Type B pancreatic cell (in vitro differentiated cells): ENCODE results near the gene IL10RA. TPM values are rescaled to one million over a fixed set of nuclear protein-coding genes. Genes with fewer than 3 reads are reported as not detected.

Source experiments
- DNase-seq: peaks from one replicate; pipeline ENCODE4 v3.0.0; 2021; ENCODE audit warnings: mixed read lengths; ENCODE audit not compliant: unreplicated experiment; ENCODE audit errors: extremely low spot score
- H3K27ac Mint-ChIP-seq: 2 replicates; pipeline ENCODE4 v1.8.0; 2021; ENCODE audit warnings: mild to moderate bottlenecking, mixed read lengths
- H3K27me3 Mint-ChIP-seq: 2 replicates; pipeline ENCODE4 v1.8.0; 2021; ENCODE audit warnings: mixed read lengths
- H3K36me3 Mint-ChIP-seq: 2 replicates; pipeline ENCODE4 v1.8.0; 2021; ENCODE audit warnings: mixed read lengths
- H3K4me1 Mint-ChIP-seq: one replicate; pipeline ENCODE4 v1.8.0; 2021; ENCODE audit warnings: mixed read lengths; ENCODE audit not compliant: unreplicated experiment
- H3K4me3 Mint-ChIP-seq: 2 replicates; pipeline ENCODE4 v1.8.0; 2021; ENCODE audit warnings: mild to moderate bottlenecking, mixed read lengths
- H3K9me3 Mint-ChIP-seq: 2 replicates; pipeline ENCODE4 v1.8.0; 2021; ENCODE audit warnings: mixed read lengths
- CTCF ChIP-seq: fragments of 200-600 bp; sonication (generic); conservative IDR thresholded peaks from 2 replicates; pipeline ENCODE4 v1.5.0; 2021; ENCODE audit warnings: antibody characterized with exemption, mild to moderate bottlenecking
- long read RNA-seq: library from polyadenylated mRNA; unstranded; transcript quantifications from one replicate; pipeline ENCODE4 v2.0.0, GENCODE V29; 2020
- total RNA-seq: library from RNA; stranded (reverse); gene quantifications from 2 replicates; pipeline ENCODE4 v1.2.1, GENCODE V29; 2021; ENCODE audit warnings: low replicate concordance

The IL10RA gene
- 0.48 and 0.62 TPM in 2 replicates for total RNA-seq
- long read RNA-seq, partial matches to known transcripts, result 0 of 2 reads
- long read RNA-seq, other reads (novel, unspliced or antisense), result 1 of 2 reads

- H3K4me1 Mint-ChIP-seq, result peaks cover 12% of the 10 kb centered on the region
- no peaks in the 10 kb centered on the region for H3K36me3 Mint-ChIP-seq
- DNase-seq, result peak; percentile 77
- peaks cover 75% of the 10 kb centered on the region for H3K27me3 Mint-ChIP-seq
- peak within 1 kb of the TSS; percentile 84 for H3K4me3 Mint-ChIP-seq
- no peaks in the 10 kb centered on the region for H3K9me3 Mint-ChIP-seq
- TF ChIP-seq CTCF, result no peak
- peak within 1 kb of the TSS; percentile 64 for H3K27ac Mint-ChIP-seq
Observed at GRCh38 chr11:117985953-117986887, at the start of gene IL10RA. Gene IL10RA, plus strand, starts transcription at chr11:117986394. Its CDS starts 74 bp downstream, at chr11:117986468.

DNA sequence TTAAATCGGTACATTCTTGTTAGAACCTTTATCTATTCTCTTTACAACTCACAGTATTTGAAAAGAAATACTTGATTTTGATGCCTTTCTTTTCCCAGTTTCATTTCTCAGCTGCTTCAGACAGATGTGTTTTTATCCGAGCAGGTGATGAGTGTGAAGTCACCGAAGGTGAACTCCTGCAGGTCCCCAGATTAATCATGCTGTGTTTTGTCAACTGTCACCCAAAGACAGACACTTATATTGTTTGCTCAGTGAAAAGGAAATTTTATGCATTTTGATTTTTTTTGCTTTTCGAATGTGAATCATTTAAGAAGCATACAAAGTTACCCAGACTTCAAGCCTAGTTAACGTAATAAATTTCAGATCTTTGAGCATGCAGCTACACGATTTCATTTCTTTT is 49.2 kb upstream of the IL10RA start:
- Mint-ChIP-seq H3K27ac (no peak overlapping the region), H3K4me1 (peaks cover 18% of the 10 kb centered on the region), H3K9me3 (no peaks in the 10 kb centered on the region), H3K4me3 (no peak overlapping the region), H3K36me3 (no peaks in the 10 kb centered on the region), H3K27me3 (no peaks in the 10 kb centered on the region)
- DNase-seq, result no peak
- no peak for TF ChIP-seq CTCF

DNA sequence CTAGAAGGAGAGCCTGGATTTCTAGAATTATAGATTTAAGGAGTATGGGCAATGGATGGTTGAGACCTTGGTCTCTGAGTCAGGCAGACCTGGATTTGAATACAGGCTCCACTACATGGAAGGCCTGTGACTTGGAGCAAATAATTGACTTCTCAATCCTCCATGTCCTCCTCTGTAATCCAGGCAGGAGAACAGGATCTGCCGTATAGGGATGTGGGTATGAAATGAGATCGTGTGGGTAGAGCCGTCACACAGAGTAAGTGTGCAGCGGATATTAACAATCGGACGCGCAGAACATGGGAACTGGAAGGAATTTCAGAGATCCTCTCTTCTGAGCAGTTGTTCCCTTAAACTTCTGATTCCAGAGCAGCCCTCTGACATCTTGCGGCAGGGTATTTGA is 45.5 kb upstream of the IL10RA start:
- Mint-ChIP-seq H3K4me3 (no peak overlapping the region), H3K9me3 (no peaks in the 10 kb centered on the region), H3K27me3 (no peaks in the 10 kb centered on the region), H3K27ac (no peak overlapping the region), H3K4me1 (no peaks in the 10 kb centered on the region), H3K36me3 (peaks cover 4% of the 10 kb centered on the region)
- no peak for TF ChIP-seq CTCF
- DNase-seq, result no peak

DNA sequence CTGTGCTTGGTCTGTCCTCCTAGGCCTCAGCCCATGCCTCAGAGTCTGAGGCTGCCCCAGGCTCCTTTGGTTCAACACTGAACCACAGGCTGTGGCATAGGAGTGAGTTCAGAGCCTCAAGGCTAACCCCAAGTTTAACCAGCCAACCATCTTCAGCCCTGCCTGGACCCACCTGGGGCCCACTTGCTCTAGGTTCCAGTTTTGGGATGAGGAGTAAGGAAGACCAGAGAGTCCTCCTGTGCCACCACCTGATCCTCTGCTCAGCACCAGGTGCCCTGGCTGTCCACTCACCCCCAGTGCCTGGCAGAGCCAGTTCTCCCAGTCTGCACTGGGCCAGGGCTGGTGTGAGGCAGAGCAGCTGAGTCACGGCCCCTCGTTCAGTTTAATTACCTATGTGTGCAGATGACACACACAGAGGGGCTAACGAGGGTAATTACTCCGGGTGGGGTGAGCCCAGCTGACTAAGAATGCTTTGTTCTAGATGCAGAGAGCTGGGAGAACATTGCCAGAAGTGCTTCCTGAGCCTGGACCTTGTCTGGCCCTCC is 45.0 kb upstream of the IL10RA start:
- H3K36me3 Mint-ChIP-seq, result peaks cover 4% of the 10 kb centered on the region
- H3K27me3 Mint-ChIP-seq, result no peaks in the 10 kb centered on the region
- no peak for DNase-seq
- TF ChIP-seq CTCF, result no peak
- no peaks in the 10 kb centered on the region for H3K4me1 Mint-ChIP-seq
- no peaks in the 10 kb centered on the region for H3K9me3 Mint-ChIP-seq
- H3K27ac Mint-ChIP-seq, result no peak overlapping the region
- no peak overlapping the region for H3K4me3 Mint-ChIP-seq

GRCh38 chr11:117941976-117942654 is 44.1 kb upstream of the IL10RA start:
- no peak for DNase-seq
- Mint-ChIP-seq H3K36me3 (peaks cover 4% of the 10 kb centered on the region), H3K27me3 (no peaks in the 10 kb centered on the region), H3K4me3 (no peak overlapping the region), H3K4me1 (peaks cover 7% of the 10 kb centered on the region), H3K9me3 (no peaks in the 10 kb centered on the region), H3K27ac (no peak overlapping the region)
- no peak for TF ChIP-seq CTCF
